ENCODE measurements around the gene PDE7B.
A peak's percentile ranks its signal among the peaks of the same experiment; 100 is the strongest.

Gene PDE7B

GRCh38 chr6:135936606-135937005 lies 85.1 kb downstream of the PDE7B start:
- DNase-seq (ENCODE audit: extremely low read depth, insufficient read length) = no peak
- H3K27me3 ChIP-seq (replicated peaks; ENCODE audit: control insufficient read depth, insufficient read depth, low read length) = no peaks in the 10 kb centered on the region
- TF ChIP-seq CTCF (IDR thresholded peaks at IDR 0.05; ENCODE audit: insufficient read depth, low read length, poor library complexity, severe bottlenecking) = no peak
- H3K36me3 ChIP-seq (ENCODE audit: control insufficient read depth, insufficient read depth, low read length) = no peaks in the 10 kb centered on the region
- H3K4me3 ChIP-seq (replicated peaks; ENCODE audit: low read depth, low read length) = no peak overlapping the region

- DNase-seq (ENCODE audit: extremely low read depth, insufficient read length) = no peak
- no peaks in the 10 kb centered on the region for H3K36me3 ChIP-seq (ENCODE audit: control insufficient read depth, insufficient read depth, low read length)
- H3K27me3 ChIP-seq (replicated peaks; ENCODE audit: control insufficient read depth, insufficient read depth, low read length) = no peaks in the 10 kb centered on the region
- no peak for TF ChIP-seq CTCF (IDR thresholded peaks at IDR 0.05; ENCODE audit: insufficient read depth, low read length, poor library complexity, severe bottlenecking)
- H3K4me3 ChIP-seq (replicated peaks; ENCODE audit: low read depth, low read length) = no peak overlapping the region
Measured at GRCh38 chr6:135937106-135937505, 85.6 kb downstream of the PDE7B start.

DNA sequence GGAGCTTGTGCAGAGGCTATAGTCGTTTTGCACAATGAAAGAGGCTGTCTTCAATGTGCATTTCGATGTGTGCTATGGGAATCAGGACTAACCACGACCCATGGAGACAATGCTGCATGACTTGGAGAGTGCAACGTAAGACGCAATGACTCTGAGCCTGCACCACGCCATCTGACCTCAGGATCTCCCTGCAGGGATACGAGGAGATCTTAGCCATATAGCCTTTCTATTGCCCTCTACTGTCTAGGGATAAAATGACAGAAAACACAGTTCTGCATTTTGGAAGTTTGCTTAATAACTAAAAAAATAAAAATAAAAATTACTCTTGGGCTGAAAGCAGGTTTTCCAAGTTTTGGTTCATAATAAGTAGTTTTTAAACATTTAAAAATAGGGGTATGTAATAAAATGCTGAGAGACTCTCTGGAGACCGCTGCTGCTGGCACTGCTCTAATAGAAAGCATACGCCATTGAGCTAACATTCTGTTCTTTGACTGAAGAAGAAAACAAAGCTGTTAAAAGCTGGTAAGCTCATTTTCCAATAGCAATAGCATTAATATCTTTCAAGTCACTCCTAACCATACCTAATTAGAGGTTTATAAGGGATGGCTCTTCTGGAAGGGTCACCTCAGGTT lies 87.2 kb downstream of the PDE7B start:
- TF ChIP-seq CTCF (IDR thresholded peaks at IDR 0.05; ENCODE audit: insufficient read depth, low read length, poor library complexity, severe bottlenecking) = peak; percentile 42
- Histone ChIP-seq H3K27me3 (replicated peaks; ENCODE audit: control insufficient read depth, insufficient read depth, low read length) (no peaks in the 10 kb centered on the region), H3K36me3 (ENCODE audit: control insufficient read depth, insufficient read depth, low read length) (no peaks in the 10 kb centered on the region), H3K4me3 (replicated peaks; ENCODE audit: low read depth, low read length) (no peak overlapping the region)
- DNase-seq (ENCODE audit: extremely low read depth, insufficient read length) = no peak

DNA sequence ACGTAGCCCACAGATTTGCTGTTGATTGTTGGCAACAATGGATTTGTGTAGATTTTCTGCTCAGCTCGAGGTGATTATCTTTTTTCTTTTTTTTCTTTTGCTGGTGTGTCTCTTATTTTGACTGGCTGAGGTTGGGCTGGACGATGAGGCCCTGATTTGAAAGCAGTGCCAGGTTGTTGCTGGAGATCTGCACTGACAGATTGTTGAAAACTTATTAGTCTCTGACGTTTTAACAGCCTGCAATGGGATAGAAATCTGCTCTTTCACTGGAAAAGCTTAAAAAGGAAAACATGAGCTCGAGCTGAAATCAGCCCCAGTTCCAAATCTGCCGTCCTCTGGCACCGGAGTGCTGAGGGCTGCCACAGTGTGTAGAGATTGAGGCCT lies 87.7 kb downstream of the PDE7B start:
- Histone ChIP-seq H3K4me3 (replicated peaks; ENCODE audit: low read depth, low read length) (no peak overlapping the region), H3K27me3 (replicated peaks; ENCODE audit: control insufficient read depth, insufficient read depth, low read length) (peaks cover 2% of the 10 kb centered on the region; the same call in 1 of the 2 replicates), H3K36me3 (ENCODE audit: control insufficient read depth, insufficient read depth, low read length) (no peaks in the 10 kb centered on the region)
- TF ChIP-seq CTCF (IDR thresholded peaks at IDR 0.05; ENCODE audit: insufficient read depth, low read length, poor library complexity, severe bottlenecking) = no peak
- DNase-seq (ENCODE audit: extremely low read depth, insufficient read length) = no peak

GRCh38 chr6:135940616-135941167 lies 89.2 kb downstream of the PDE7B start:
- Histone ChIP-seq H3K27me3 (replicated peaks; ENCODE audit: control insufficient read depth, insufficient read depth, low read length) (peaks cover 2% of the 10 kb centered on the region; the same call in 1 of the 2 replicates), H3K4me3 (replicated peaks; ENCODE audit: low read depth, low read length) (no peak overlapping the region), H3K36me3 (ENCODE audit: control insufficient read depth, insufficient read depth, low read length) (no peaks in the 10 kb centered on the region)
- DNase-seq (ENCODE audit: extremely low read depth, insufficient read length) = no peak
- no peak for TF ChIP-seq CTCF (IDR thresholded peaks at IDR 0.05; ENCODE audit: insufficient read depth, low read length, poor library complexity, severe bottlenecking)

Data from GM06990 (cell line).